PC-3 (cell line): ENCODE data around the gene ULK4.

Source experiments
- EZH2phosphoT487 ChIP-seq: fragments of 300-600 bp; sonication (generic); IDR thresholded peaks from 2 replicates; pipeline ENCODE4 v1.6.1; 2018; ENCODE audit warnings: mild to moderate bottlenecking, antibody characterized with exemption, low read length, borderline replicate concordance
- TF ChIP-seq, protein P1 (sequence below): fragments of 300-600 bp; sonication (generic); conservative IDR thresholded peaks from 2 replicates; pipeline ENCODE4 v1.5.1; 2017; ENCODE audit warnings: antibody characterized with exemption, low read depth, mild to moderate bottlenecking, low read length

DNA sequence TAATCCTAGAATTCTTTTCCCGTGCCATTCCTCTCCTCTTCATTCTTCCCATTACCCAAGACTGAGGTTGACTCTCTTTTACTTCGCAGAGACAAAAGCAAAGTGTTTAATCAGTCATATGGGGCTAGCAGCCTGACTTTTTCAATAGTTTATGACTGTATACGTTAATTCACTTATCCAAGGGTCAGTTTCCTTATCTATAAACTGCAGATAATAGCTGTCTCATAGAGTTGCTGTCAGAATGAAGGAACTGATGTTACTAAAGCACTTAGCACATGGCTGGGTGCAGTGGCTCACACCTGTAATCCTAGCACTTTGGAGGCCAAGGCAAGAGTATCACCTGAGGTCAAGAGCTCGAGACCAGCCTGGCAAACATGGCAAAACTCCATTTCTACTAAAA lies 43.5 kb upstream of the ULK4 start:
- TF ChIP-seq, protein P1, sequence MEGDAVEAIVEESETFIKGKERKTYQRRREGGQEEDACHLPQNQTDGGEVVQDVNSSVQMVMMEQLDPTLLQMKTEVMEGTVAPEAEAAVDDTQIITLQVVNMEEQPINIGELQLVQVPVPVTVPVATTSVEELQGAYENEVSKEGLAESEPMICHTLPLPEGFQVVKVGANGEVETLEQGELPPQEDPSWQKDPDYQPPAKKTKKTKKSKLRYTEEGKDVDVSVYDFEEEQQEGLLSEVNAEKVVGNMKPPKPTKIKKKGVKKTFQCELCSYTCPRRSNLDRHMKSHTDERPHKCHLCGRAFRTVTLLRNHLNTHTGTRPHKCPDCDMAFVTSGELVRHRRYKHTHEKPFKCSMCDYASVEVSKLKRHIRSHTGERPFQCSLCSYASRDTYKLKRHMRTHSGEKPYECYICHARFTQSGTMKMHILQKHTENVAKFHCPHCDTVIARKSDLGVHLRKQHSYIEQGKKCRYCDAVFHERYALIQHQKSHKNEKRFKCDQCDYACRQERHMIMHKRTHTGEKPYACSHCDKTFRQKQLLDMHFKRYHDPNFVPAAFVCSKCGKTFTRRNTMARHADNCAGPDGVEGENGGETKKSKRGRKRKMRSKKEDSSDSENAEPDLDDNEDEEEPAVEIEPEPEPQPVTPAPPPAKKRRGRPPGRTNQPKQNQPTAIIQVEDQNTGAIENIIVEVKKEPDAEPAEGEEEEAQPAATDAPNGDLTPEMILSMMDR, result no peak
- no peak for TF ChIP-seq EZH2phosphoT487
